ENCODE data around the gene TMEM128. TPM values are rescaled to one million over a fixed set of nuclear protein-coding genes. Genes with fewer than 3 reads are reported as not detected.

Gene TMEM128
- total and polyA plus RNA-seq, 2 of the 13 experiments (the other 11 are each of a cell fraction or from before 2014, with no cell fraction given), result 19.4 to 27.9 TPM

DNA sequence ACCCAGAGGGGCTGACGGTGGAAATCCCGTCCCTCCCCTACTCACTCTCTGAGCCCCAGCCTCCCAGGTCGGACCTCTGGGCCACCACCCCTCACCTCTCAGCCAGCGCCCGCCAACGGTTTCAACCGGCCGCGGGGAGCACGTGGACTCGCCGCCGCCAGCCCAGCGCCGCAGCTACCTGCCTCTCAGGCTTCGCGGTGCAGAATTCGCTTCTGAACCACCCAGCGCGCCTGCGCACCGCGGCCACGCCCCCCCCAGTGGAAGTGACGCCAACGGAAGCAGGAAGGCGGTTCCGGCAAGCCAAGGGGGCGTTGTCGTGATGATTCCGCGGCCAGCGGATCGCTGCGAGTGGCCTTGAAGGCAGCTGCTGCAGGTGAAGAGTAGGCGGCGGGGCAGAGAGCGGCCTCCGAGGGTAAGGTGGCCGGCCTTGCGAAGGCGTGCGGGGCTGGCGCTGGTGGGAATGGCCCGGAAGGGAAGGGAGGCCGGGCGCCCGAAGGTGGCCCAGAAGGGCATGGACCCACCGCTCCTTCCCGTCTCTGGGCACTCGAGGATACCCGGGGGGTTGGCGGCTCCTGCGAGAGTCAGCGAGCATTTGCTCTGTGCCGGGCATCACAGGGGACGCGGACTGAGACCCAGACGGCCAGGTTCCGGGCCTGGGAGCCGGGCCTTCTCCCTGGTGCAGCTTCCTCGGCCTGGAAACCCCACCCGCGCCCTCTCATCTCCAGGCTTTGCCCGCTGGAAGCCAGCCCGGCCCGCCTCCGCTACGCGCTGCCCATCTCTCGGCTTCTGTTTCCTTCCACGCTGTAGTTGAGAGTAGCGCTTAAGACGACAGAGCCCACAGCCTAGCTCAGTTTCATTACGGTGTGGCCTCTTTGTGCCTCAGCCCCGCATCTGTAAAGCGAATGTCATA is 42.2 kb upstream of the TMEM128 start, which contains the start of the genes LYAR and ZBTB49 (continued):
- peak; percentile 100 for TF ChIP-seq MXD4 (CRISPR knock-in tag; IDR thresholded peaks at IDR 0.05)
- no peak for TF ChIP-seq NR3C1 (CRISPR knock-in tag; IDR thresholded peaks at IDR 0.05)
- no peak for TF ChIP-seq RFXANK (CRISPR knock-in tag; IDR thresholded peaks at IDR 0.05)
- TF ChIP-seq ZNF235 (CRISPR knock-in tag; IDR thresholded peaks at IDR 0.05; ENCODE audit: borderline replicate concordance), result peak; percentile 44; the same call in 1 of the 2 replicates
- TF ChIP-seq MBNL3 (CRISPR knock-in tag; conservative IDR thresholded peaks at IDR 0.05), result no peak
- TF ChIP-seq, protein P1, sequence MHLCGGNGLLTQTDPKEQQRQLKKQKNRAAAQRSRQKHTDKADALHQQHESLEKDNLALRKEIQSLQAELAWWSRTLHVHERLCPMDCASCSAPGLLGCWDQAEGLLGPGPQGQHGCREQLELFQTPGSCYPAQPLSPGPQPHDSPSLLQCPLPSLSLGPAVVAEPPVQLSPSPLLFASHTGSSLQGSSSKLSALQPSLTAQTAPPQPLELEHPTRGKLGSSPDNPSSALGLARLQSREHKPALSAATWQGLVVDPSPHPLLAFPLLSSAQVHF (CRISPR knock-in tag; IDR thresholded peaks at IDR 0.05), result peak; percentile 87; the same call in 1 of the 2 replicates
- TF ChIP-seq ZFX (CRISPR knock-in tag; IDR thresholded peaks at IDR 0.05; ENCODE audit: low read depth), result peak; percentile 95
- no peak for TF ChIP-seq FLYWCH1 (CRISPR knock-in tag; IDR thresholded peaks at IDR 0.05)
- peak; percentile 43 for TF ChIP-seq SRSF1 (optimal IDR thresholded peaks at IDR 0.05; ENCODE audit: low read depth, low read length)
- no peak for TF ChIP-seq GATA4 (IDR thresholded peaks at IDR 0.05; ENCODE audit: borderline replicate concordance, low read depth)
- peak; percentile 33; the same call in 1 of the 2 replicates for TF ChIP-seq FOXJ3 (CRISPR knock-in tag; IDR thresholded peaks at IDR 0.05; ENCODE audit: borderline replicate concordance)
- no peak for TF ChIP-seq ZNF207 (IDR thresholded peaks at IDR 0.05; ENCODE audit: borderline replicate concordance)
- TF ChIP-seq AGO2 (optimal IDR thresholded peaks at IDR 0.05; ENCODE audit: low read depth, low read length), result peak; percentile 26
- TF ChIP-seq, protein P2, sequence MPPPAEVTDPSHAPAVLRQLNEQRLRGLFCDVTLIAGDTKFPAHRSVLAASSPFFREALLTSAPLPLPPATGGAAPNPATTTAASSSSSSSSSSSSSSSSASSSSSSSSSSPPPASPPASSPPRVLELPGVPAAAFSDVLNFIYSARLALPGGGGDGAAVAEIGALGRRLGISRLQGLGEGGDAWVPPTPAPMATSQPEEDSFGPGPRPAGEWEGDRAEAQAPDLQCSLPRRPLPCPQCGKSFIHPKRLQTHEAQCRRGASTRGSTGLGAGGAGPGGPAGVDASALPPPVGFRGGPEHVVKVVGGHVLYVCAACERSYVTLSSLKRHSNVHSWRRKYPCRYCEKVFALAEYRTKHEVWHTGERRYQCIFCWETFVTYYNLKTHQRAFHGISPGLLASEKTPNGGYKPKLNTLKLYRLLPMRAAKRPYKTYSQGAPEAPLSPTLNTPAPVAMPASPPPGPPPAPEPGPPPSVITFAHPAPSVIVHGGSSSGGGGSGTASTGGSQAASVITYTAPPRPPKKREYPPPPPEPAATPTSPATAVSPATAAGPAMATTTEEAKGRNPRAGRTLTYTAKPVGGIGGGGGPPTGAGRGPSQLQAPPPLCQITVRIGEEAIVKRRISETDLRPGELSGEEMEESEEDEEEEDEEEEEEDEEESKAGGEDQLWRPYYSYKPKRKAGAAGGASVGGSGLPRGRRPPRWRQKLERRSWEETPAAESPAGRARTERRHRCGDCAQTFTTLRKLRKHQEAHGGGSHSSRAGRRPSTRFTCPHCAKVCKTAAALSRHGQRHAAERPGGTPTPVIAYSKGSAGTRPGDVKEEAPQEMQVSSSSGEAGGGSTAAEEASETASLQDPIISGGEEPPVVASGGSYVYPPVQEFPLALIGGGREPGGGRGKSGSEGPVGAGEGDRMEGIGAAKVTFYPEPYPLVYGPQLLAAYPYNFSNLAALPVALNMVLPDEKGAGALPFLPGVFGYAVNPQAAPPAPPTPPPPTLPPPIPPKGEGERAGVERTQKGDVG (CRISPR knock-in tag; IDR thresholded peaks at IDR 0.05; ENCODE audit: borderline replicate concordance), result peak; percentile 49; the same call in 1 of the 2 replicates
- 0 out of 2 replicates have a peak, but pooled peaks have one; percentile 70 for TF ChIP-seq ZNF850 (CRISPR knock-in tag; conservative IDR thresholded peaks at IDR 0.05)
- peak; percentile 81; the same call in 1 of the 2 replicates for TF ChIP-seq ZNF607 (CRISPR knock-in tag; IDR thresholded peaks at IDR 0.05; ENCODE audit: borderline replicate concordance)
- peak; percentile 57; the same call in 1 of the 2 replicates for TF ChIP-seq DNMT1 (CRISPR knock-in tag; IDR thresholded peaks at IDR 0.05)
- TF ChIP-seq NONO (IDR thresholded peaks at IDR 0.05), result no peak
- peak; percentile 96 for TF ChIP-seq NONO (CRISPR knock-in tag; conservative IDR thresholded peaks at IDR 0.05)
- TF ChIP-seq ZNF30 (CRISPR knock-in tag; IDR thresholded peaks at IDR 0.05), result no peak
- TF ChIP-seq MIER3 (CRISPR knock-in tag; IDR thresholded peaks at IDR 0.05; ENCODE audit: borderline replicate concordance), result peak; percentile 68; the same call in 1 of the 2 replicates
- TF ChIP-seq ZNF83 (CRISPR knock-in tag; IDR thresholded peaks at IDR 0.05; ENCODE audit: borderline replicate concordance), result no peak
- TF ChIP-seq, protein P3, sequence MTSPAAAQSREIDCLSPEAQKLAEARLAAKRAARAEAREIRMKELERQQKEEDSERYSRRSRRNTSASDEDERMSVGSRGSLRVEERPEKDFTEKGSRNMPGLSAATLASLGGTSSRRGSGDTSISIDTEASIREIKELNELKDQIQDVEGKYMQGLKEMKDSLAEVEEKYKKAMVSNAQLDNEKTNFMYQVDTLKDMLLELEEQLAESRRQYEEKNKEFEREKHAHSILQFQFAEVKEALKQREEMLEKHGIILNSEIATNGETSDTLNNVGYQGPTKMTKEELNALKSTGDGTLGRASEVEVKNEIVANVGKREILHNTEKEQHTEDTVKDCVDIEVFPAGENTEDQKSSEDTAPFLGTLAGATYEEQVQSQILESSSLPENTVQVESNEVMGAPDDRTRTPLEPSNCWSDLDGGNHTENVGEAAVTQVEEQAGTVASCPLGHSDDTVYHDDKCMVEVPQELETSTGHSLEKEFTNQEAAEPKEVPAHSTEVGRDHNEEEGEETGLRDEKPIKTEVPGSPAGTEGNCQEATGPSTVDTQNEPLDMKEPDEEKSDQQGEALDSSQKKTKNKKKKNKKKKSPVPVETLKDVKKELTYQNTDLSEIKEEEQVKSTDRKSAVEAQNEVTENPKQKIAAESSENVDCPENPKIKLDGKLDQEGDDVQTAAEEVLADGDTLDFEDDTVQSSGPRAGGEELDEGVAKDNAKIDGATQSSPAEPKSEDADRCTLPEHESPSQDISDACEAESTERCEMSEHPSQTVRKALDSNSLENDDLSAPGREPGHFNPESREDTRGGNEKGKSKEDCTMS (CRISPR knock-in tag; conservative IDR thresholded peaks at IDR 0.05), result no peak

Data from HepG2 (cell line).